Activated naive CD8-positive, alpha-beta T cell treated with anti-CD3 and anti-CD28 coated beads for 36 hours (primary cell): ENCODE measurements around the gene VRK1. TPM values are rescaled to one million over a fixed set of nuclear protein-coding genes. Genes with fewer than 3 reads are reported as not detected.

ENCODE experiments used
- DNase-seq: peaks from one replicate; pipeline ENCODE4 v3.0.0; 2021
- H3K27ac Mint-ChIP-seq: one replicate; pipeline ENCODE4 v1.8.0; 2022; ENCODE audit warnings: mild to moderate bottlenecking, moderate library complexity, mixed read lengths
- H3K27me3 Mint-ChIP-seq: one replicate; pipeline ENCODE4 v1.8.0; 2022; ENCODE audit warnings: mild to moderate bottlenecking, mixed read lengths
- H3K36me3 Mint-ChIP-seq: one replicate; pipeline ENCODE4 v1.8.0; 2021; ENCODE audit warnings: mild to moderate bottlenecking, mixed read lengths
- H3K4me1 Mint-ChIP-seq: one replicate; pipeline ENCODE4 v1.8.0; 2021; ENCODE audit warnings: mixed read lengths
- H3K4me3 Mint-ChIP-seq: one replicate; pipeline ENCODE4 v1.8.0; 2022; ENCODE audit warnings: mild to moderate bottlenecking, moderate library complexity, mixed read lengths
- H3K9me3 Mint-ChIP-seq: one replicate; pipeline ENCODE4 v1.8.0; 2022; ENCODE audit warnings: mixed read lengths
- total RNA-seq, 2 experiments: library from RNA; stranded (reverse); gene quantifications; one replicate each; pipeline ENCODE4 v1.2.3, GENCODE V29; 2021

The VRK1 gene
- total RNA-seq, 2 experiments from 2014 or later: 85.7 to 96.8 TPM

GRCh38 chr14:96776791-96777190 is 20.4 kb upstream of the VRK1 start:
- Mint-ChIP-seq H3K27me3 (peaks cover 15% of the 10 kb centered on the region), H3K4me1 (no peaks in the 10 kb centered on the region), H3K27ac (no peak overlapping the region), H3K4me3 (no peak overlapping the region), H3K9me3 (no peaks in the 10 kb centered on the region), H3K36me3 (no peaks in the 10 kb centered on the region)
- no peak for DNase-seq

DNA sequence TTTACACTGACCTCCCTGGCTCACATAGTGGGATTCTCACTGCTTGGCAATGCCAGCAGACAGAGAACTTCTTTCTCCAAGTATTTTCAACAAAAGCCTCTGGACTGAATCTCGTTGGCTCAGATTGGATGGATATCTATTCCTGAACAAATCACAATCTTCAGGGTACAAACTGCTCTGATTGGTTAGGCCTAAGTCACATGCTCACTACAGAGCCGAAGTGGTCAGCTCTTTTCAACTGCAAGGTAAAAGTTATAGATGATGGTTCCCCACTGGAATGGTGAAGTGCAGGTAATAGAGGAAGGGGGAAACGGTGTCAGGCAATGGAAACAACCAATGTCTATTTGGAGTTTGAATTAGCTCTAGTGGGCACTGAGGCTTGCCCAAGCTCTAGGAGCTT is 16.7 kb upstream of the VRK1 start:
- H3K4me1 Mint-ChIP-seq: no peaks in the 10 kb centered on the region
- H3K4me3 Mint-ChIP-seq: no peak overlapping the region
- H3K9me3 Mint-ChIP-seq: no peaks in the 10 kb centered on the region
- no peak overlapping the region for H3K27ac Mint-ChIP-seq
- peaks cover 4% of the 10 kb centered on the region for H3K27me3 Mint-ChIP-seq
- no peaks in the 10 kb centered on the region for H3K36me3 Mint-ChIP-seq
- no peak for DNase-seq

DNA sequence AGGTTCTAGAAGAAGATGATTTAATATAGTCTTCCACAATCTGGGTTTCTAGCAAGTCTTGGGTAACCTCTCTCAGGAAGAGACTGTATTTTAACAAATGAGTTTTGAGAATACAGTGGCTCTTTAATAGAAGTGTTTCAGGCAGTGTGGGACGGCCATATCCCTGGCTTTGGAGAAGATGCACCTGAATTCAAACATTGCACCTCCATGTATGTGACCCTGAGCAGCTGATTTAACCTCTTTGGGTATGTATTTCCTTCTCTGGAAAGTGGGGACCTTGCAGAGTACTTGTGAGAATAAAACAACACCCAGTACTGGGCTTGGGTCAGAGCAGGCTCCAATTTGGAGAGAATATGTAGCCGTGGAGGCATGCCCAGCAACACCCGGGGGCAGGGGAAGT is 15.8 kb upstream of the VRK1 start:
- no peak overlapping the region for H3K4me3 Mint-ChIP-seq
- H3K36me3 Mint-ChIP-seq: no peaks in the 10 kb centered on the region
- H3K9me3 Mint-ChIP-seq: no peaks in the 10 kb centered on the region
- no peak for DNase-seq
- no peaks in the 10 kb centered on the region for H3K4me1 Mint-ChIP-seq
- no peak overlapping the region for H3K27ac Mint-ChIP-seq
- H3K27me3 Mint-ChIP-seq: peaks cover 4% of the 10 kb centered on the region

DNA sequence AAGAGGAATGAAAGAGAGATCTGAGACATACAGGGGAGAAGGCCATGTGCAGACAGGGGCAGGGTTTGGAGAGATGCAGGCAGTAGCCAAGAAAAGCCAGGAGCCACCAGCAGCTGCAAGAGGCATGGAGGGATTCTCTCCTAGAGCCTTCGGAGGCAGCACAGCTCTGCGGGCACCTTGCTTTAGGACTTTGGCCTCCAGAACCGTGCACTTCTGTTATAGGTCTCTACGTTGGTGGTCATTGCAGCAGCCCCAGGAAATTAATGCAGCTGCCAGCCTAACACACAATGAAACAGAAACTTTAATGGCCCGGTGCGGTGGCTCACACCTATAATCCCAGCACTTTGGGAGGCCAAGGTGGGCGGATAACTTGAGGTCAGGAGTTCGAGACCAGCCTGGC is 14.7 kb upstream of the VRK1 start:
- peaks cover 4% of the 10 kb centered on the region for H3K27me3 Mint-ChIP-seq
- no peak overlapping the region for H3K27ac Mint-ChIP-seq
- H3K9me3 Mint-ChIP-seq: no peaks in the 10 kb centered on the region
- H3K4me1 Mint-ChIP-seq: no peaks in the 10 kb centered on the region
- no peak for DNase-seq
- no peaks in the 10 kb centered on the region for H3K36me3 Mint-ChIP-seq
- H3K4me3 Mint-ChIP-seq: no peak overlapping the region

DNA sequence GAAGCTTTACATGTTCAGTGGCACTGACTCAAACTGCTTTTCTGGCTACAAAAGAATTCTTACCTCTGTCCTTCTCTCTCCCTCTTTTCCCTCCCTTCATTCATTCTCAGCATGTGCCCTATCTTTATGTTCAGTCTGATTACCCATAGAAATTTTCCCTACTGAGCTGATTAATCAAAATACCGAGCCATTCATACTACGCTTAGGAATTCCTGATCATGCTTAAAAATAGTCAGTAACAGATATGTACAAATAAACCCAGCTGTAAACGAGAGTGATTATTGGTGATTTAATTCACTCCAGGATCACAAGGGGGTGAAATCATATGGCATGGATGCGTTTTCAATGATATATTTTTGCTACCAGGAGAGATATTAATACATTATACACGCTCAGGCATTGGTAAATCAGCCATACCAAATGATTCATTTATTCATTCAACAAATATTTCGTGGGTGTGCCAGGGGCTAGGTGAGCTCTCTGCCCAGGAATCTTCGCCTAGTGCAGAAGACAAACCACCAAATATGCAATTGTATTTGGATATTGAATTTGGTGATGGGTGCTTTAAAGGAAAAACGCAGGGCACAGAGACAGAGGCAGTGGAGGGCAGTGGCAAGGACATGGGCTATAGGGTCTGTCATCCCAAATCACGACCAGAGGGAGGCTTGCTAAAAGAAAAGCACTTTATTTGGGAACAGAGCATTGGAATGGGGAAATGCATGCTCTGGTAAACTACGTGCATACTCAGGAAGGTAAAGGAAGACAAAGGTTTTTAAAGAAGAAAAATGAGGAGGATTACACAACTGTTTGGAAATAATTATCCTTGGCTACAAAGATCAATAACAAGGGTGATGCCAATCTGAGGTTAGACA is 13.9 kb upstream of the VRK1 start:
- H3K27me3 Mint-ChIP-seq: peaks cover 4% of the 10 kb centered on the region
- no peaks in the 10 kb centered on the region for H3K9me3 Mint-ChIP-seq
- H3K4me1 Mint-ChIP-seq: no peaks in the 10 kb centered on the region
- no peak overlapping the region for H3K27ac Mint-ChIP-seq
- no peaks in the 10 kb centered on the region for H3K36me3 Mint-ChIP-seq
- DNase-seq: no peak
- no peak overlapping the region for H3K4me3 Mint-ChIP-seq

- Mint-ChIP-seq H3K27me3 (peaks cover 4% of the 10 kb centered on the region), H3K4me3 (no peak overlapping the region), H3K36me3 (no peaks in the 10 kb centered on the region), H3K4me1 (no peaks in the 10 kb centered on the region), H3K27ac (no peak overlapping the region), H3K9me3 (no peaks in the 10 kb centered on the region)
- DNase-seq: no peak
These were observed 13.3 kb upstream of the VRK1 start for GRCh38 chr14:96783915-96784224.

DNA sequence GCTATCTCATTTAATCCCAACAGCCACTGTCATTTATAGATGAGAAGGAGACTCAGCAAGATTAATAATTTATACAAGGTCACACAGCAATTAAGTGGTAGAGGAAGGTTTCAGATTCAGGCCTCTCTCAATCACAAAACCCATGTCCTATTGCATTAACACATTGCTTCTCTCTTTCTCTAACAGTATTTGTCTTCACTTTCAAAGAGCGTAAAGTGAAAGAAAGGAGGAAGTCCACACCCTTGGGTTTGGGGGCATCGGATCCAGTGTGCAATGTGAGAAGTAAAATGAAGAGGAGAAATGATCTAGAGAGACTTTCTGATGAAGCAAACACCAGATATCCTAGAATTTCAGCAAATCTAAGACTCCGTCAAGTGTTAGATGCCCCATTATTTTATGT is 7.0 kb upstream of the VRK1 start:
- Mint-ChIP-seq H3K4me3 (no peak overlapping the region), H3K9me3 (no peaks in the 10 kb centered on the region), H3K36me3 (no peaks in the 10 kb centered on the region), H3K27me3 (peaks cover 7% of the 10 kb centered on the region), H3K27ac (no peak overlapping the region), H3K4me1 (peaks cover 2% of the 10 kb centered on the region)
- DNase-seq: no peak

DNA sequence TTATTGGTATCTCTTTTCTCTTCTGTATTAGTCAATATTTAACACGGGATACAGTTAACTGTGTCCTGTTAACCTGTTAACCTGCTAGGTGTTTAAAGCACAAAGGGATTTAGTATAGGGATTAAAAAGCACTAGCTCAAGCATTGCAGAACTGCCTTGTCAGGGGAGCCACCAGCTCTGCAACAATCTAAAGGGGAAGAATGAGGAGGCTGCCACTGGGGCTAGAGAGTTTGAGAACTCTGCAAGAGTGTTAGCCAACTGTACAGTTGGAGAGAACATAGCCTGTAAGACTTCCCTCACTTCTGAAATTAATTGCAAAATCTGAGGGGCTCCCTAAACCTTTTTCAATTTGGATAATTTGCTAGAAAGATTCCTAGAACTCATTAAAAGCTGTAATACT is 6.5 kb upstream of the VRK1 start:
- Mint-ChIP-seq H3K36me3 (no peaks in the 10 kb centered on the region), H3K27me3 (peaks cover 3% of the 10 kb centered on the region), H3K9me3 (no peaks in the 10 kb centered on the region), H3K27ac (no peak overlapping the region), H3K4me1 (peaks cover 2% of the 10 kb centered on the region), H3K4me3 (no peak overlapping the region)
- DNase-seq: no peak

- H3K4me1 Mint-ChIP-seq: peaks cover 6% of the 10 kb centered on the region
- peaks cover 3% of the 10 kb centered on the region for H3K27me3 Mint-ChIP-seq
- no peak overlapping the region for H3K4me3 Mint-ChIP-seq
- no peak for DNase-seq
- no peaks in the 10 kb centered on the region for H3K36me3 Mint-ChIP-seq
- H3K27ac Mint-ChIP-seq: no peak overlapping the region
- H3K9me3 Mint-ChIP-seq: no peaks in the 10 kb centered on the region
These were observed 5.2 kb upstream of the VRK1 start for GRCh38 chr14:96792003-96792402.

DNA sequence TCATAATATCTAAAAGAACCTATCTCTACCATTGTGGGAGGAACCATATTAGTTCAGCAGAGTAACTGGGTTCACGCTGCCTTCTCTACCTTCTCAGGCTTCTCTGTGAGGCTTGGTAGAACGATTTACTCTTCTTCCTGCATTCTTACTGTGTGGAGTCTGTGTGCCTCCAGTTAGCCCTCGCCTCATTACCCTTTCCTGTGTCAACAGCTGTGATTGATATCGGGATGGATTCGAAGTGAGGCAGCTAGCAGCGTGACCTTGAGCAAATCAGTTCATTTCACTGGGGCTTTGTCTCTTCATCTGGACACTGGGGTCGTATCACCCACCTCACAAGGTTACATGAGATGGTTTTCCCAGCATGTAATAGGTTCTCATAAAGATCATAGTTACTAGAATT is 4.6 kb upstream of the VRK1 start:
- no peak for DNase-seq
- no peaks in the 10 kb centered on the region for H3K36me3 Mint-ChIP-seq
- H3K27me3 Mint-ChIP-seq: peaks cover 3% of the 10 kb centered on the region
- no peak overlapping the region for H3K27ac Mint-ChIP-seq
- no peaks in the 10 kb centered on the region for H3K9me3 Mint-ChIP-seq
- H3K4me3 Mint-ChIP-seq: no peak overlapping the region
- peaks cover 6% of the 10 kb centered on the region for H3K4me1 Mint-ChIP-seq

DNA sequence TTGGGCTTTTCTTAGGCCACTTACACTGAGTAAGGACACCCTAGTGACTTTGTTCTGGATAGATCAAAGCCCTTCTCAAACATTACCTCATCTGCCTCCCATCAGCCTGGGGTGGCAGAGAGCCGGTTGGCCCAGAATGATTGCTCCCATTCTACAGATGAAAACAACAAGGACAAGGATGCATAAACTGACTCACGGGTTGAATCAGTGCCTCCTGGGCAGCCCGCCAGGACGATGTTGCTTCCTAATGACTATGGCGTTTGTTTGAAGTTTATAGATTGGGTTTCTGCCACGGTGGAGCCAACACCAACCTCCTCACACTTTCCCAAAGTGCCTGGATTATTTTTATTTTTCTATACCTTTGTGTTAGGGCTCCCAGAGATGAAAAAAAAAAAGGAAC is 3.6 kb upstream of the VRK1 start:
- H3K9me3 Mint-ChIP-seq: no peaks in the 10 kb centered on the region
- H3K27me3 Mint-ChIP-seq: peaks cover 3% of the 10 kb centered on the region
- H3K36me3 Mint-ChIP-seq: peaks cover 6% of the 10 kb centered on the region
- H3K4me3 Mint-ChIP-seq: no peak overlapping the region
- no peak overlapping the region for H3K27ac Mint-ChIP-seq
- DNase-seq: no peak
- peaks cover 9% of the 10 kb centered on the region for H3K4me1 Mint-ChIP-seq

GRCh38 chr14:96795109-96795828 is 1.9 kb upstream of the VRK1 start:
- Mint-ChIP-seq H3K36me3 (peaks cover 11% of the 10 kb centered on the region), H3K27me3 (peaks cover 3% of the 10 kb centered on the region), H3K9me3 (no peaks in the 10 kb centered on the region), H3K4me3 (no peak overlapping the region), H3K27ac (no peak overlapping the region), H3K4me1 (peaks cover 20% of the 10 kb centered on the region)
- no peak for DNase-seq

DNA sequence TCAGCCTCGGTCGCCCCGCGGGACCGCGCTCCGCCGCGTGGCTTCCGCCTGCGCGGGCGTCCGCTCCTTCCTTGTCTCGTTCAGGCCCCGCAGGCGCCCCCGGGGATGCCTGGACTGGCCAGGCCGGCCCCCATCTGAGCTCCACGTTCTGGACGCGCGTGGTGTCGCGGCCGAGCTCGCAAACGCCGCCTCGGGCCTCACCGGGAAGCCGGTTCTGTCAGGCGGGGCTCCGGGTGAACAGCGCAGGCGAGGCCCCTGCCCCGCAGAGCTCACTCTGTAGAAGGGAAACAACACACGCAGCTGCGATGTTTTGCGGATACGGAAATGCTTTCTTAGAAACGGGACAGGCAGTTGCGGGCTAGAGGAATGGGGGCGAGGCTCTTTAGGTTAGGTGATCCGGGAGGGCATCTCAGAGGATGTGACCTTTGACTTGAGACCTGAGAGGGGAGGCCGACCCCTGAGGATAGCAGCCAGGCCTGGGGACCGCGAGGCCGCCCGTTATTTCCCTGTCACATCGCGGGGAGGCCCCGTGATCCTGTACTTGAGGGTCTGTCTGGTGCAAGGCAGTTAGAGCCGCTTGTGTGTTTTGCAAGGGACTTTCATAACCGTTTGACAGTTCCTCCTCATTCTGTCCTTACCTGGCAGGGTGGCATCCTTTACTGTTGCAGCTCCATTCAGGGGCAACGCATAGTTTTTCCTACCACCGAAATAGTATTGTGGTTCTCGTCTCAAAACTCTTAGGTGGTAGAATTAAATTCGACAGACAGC is 584 bp downstream of the VRK1 start:
- Mint-ChIP-seq H3K4me1 (peaks cover 22% of the 10 kb centered on the region), H3K27me3 (peaks cover 3% of the 10 kb centered on the region), H3K36me3 (peaks cover 11% of the 10 kb centered on the region), H3K4me3 (peak overlapping the region; percentile 93), H3K27ac (peak overlapping the region; percentile 90), H3K9me3 (no peaks in the 10 kb centered on the region)
- DNase-seq: peak; percentile 56

DNA sequence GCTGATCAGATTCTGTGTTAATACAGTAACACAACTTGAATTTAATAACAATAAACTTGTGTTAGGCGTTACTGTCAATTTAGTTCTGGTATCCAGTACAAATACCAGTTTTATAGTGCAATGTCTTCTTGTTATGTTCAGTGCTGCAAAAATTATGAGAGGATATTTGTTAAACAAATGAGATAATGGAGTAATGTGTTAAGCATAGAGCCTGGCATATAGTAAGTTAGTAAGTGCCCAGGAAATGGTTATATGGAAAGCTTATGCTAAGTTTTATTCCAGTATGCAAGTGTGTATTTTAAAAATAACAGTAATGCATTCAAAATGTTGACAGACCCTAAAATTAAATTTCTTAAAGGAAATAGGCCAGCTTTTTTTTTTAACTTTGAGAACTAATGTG is 1.8 kb downstream of the VRK1 start:
- Mint-ChIP-seq H3K36me3 (peaks cover 20% of the 10 kb centered on the region), H3K4me1 (peaks cover 26% of the 10 kb centered on the region), H3K4me3 (peak overlapping the region; percentile 93), H3K9me3 (no peaks in the 10 kb centered on the region), H3K27ac (no peak overlapping the region), H3K27me3 (peaks cover 3% of the 10 kb centered on the region)
- no peak for DNase-seq

DNA sequence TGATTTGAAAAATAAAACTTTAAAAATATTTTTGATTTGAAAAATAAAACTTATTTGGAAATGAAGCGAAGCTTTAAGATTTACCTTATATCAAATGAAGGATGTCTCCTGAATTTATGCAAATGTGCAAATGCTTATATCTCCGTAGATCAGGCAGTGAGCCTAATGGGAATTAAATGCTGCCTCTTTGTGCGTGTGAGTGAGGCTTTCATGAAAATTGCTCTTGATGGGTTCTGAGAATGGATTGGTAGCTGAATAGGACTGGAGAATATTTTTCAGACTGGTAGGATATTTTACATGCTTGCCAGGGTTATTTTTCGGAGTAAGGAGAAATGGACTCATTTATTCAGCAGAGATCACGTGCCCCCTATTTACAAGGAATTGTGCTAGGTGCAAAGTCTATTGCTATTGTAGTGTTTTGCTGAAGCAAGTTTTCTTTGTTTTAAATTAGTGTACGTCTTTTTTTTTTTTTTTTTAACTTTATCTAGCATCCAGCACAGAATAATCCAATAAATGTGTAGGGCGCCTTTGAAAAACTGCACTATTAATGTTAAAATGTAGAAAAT is 2.4 kb downstream of the VRK1 start:
- Mint-ChIP-seq H3K4me3 (peak overlapping the region; percentile 46), H3K36me3 (peaks cover 22% of the 10 kb centered on the region), H3K9me3 (no peaks in the 10 kb centered on the region), H3K27me3 (peaks cover 3% of the 10 kb centered on the region), H3K27ac (no peak overlapping the region), H3K4me1 (peaks cover 32% of the 10 kb centered on the region)
- no peak for DNase-seq
